Mesenchymal stem cell (in vitro differentiated cells and primary cell): Measurements from ENCODE around the gene TXNDC17.

Experiments
- DNase-seq: peaks from one replicate; pipeline ENCODE4 v3.0.0-alpha.2; 2013
- H2AFZ ChIP-seq: one replicate; pipeline ENCODE4 v1.6.1; 2013; ENCODE audit warnings: low read depth, mild to moderate bottlenecking, control low read depth, inconsistent platforms, low read length, moderate library complexity
- H2AK5ac ChIP-seq: 2 replicates; pipeline ENCODE4 v1.6.1; 2013; ENCODE audit warnings: low read length, moderate library complexity, mild to moderate bottlenecking, inconsistent platforms; ENCODE audit not compliant: severe bottlenecking
- H2BK120ac ChIP-seq: one replicate; pipeline ENCODE4 v1.6.1; 2013; ENCODE audit warnings: low read depth, mild to moderate bottlenecking, inconsistent platforms, low read length, moderate library complexity
- H2BK12ac ChIP-seq, 2 experiments: one replicate each; pipeline ENCODE4 v1.6.1; 2013; ENCODE audit warnings: inconsistent platforms in 2 of 2, low read length in 2 of 2, mild to moderate bottlenecking in 2 of 2, moderate library complexity in 2 of 2, control low read depth in 1 of 2
- H2BK15ac ChIP-seq: one replicate; pipeline ENCODE4 v1.6.1; 2013; ENCODE audit warnings: mild to moderate bottlenecking, low read depth, inconsistent platforms; ENCODE audit not compliant: poor library complexity, severe bottlenecking
- H2BK5ac ChIP-seq: 2 replicates; pipeline ENCODE4 v1.6.1; 2013; ENCODE audit warnings: low read depth, mild to moderate bottlenecking, low read length, control low read depth, inconsistent platforms; ENCODE audit not compliant: poor library complexity, severe bottlenecking
- H3K14ac ChIP-seq, 2 experiments: one replicate each; pipeline ENCODE4 v1.6.1; 2013; ENCODE audit warnings: inconsistent platforms in 2 of 2, low read length in 2 of 2, control low read depth in 1 of 2, mild to moderate bottlenecking in 1 of 2, moderate library complexity in 1 of 2
- H3K18ac ChIP-seq, 2 experiments: one replicate each; pipeline ENCODE4 v1.6.1; 2013; ENCODE audit warnings: inconsistent platforms in 2 of 2, low read length in 2 of 2, control low read depth in 1 of 2, low read depth in 1 of 2, mild to moderate bottlenecking in 1 of 2
- H3K23ac ChIP-seq, 2 experiments: one replicate each; pipeline ENCODE4 v1.6.1; 2013; ENCODE audit warnings: inconsistent platforms in 2 of 2, low read length in 2 of 2, mild to moderate bottlenecking in 2 of 2, moderate library complexity in 2 of 2, control low read depth in 1 of 2
- H3K27ac ChIP-seq: 2 replicates; pipeline ENCODE4 v1.5.1; 2013; ENCODE audit warnings: mild to moderate bottlenecking, moderate library complexity, low read length, control low read depth, inconsistent platforms; ENCODE audit not compliant: poor library complexity, severe bottlenecking
- H3K27me3 ChIP-seq, 2 experiments: 2 replicates each; pipeline versions ENCODE4 v1.6.1 to v1.7.0; 2013; ENCODE audit warnings: low read length in 2 of 2, mild to moderate bottlenecking in 2 of 2, moderate library complexity in 2 of 2, control low read depth in 1 of 2, inconsistent platforms in 1 of 2; ENCODE audit not compliant: control insufficient read depth in 1 of 2, insufficient read depth in 1 of 2
- H3K36me3 ChIP-seq, 2 experiments: 2 replicates each; pipeline versions ENCODE4 v1.6.1 to v1.7.0; 2013; ENCODE audit warnings: low read length in 2 of 2, control low read depth in 1 of 2, inconsistent platforms in 1 of 2, low read depth in 1 of 2, mild to moderate bottlenecking in 1 of 2; ENCODE audit not compliant: insufficient read depth in 2 of 2, control insufficient read depth in 1 of 2
- H3K4ac ChIP-seq, 2 experiments: one replicate each; pipeline ENCODE4 v1.6.1; 2013; ENCODE audit warnings: inconsistent platforms in 2 of 2, low read length in 2 of 2, mild to moderate bottlenecking in 2 of 2, moderate library complexity in 2 of 2, control low read depth in 1 of 2, low read depth in 1 of 2
- H3K4me1 ChIP-seq: 2 replicates; pipeline ENCODE4 v1.6.1; 2013; ENCODE audit warnings: low read depth, low read length, control low read depth; ENCODE audit not compliant: control insufficient read depth, insufficient read depth
- H3K4me2 ChIP-seq: 2 replicates; pipeline ENCODE4 v1.6.1; 2013; ENCODE audit warnings: low read length, mild to moderate bottlenecking, inconsistent platforms; ENCODE audit not compliant: poor library complexity, severe bottlenecking
- H3K4me3 ChIP-seq, 2 experiments: 2 replicates each; pipeline versions ENCODE4 v1.5.1 to v1.7.0; 2013; ENCODE audit warnings: low read length in 2 of 2, mild to moderate bottlenecking in 2 of 2, control low read depth in 1 of 2, low read depth in 1 of 2; ENCODE audit not compliant: insufficient read depth in 1 of 2
- H3K79me1 ChIP-seq: replicated peaks from 2 replicates; pipeline ENCODE4 v1.6.1; 2013; ENCODE audit warnings: mild to moderate bottlenecking, control low read depth, low read length, inconsistent platforms; ENCODE audit not compliant: poor library complexity, severe bottlenecking
- H3K9ac ChIP-seq: 2 replicates; pipeline ENCODE4 v1.7.0; 2013; ENCODE audit warnings: mild to moderate bottlenecking, low read length, moderate library complexity
- H3K9me3 ChIP-seq: 2 replicates; pipeline ENCODE4 v1.7.0; 2013; ENCODE audit warnings: mild to moderate bottlenecking, low read length; ENCODE audit not compliant: control insufficient read depth
- H4K8ac ChIP-seq: one replicate; pipeline ENCODE4 v1.6.1; 2013; ENCODE audit warnings: inconsistent platforms, mild to moderate bottlenecking, low read length, moderate library complexity
- H4K91ac ChIP-seq: one replicate; pipeline ENCODE4 v1.6.1; 2013; ENCODE audit warnings: mild to moderate bottlenecking, low read length, inconsistent platforms
- WGBS: methylation state at CpG from one replicate; pipeline ENCODE4 v1.1.7; 2013; ENCODE audit warnings: mixed read lengths; 5-methylcytosine and 5-hydroxymethylcytosine counted together

Gene TXNDC17

DNA sequence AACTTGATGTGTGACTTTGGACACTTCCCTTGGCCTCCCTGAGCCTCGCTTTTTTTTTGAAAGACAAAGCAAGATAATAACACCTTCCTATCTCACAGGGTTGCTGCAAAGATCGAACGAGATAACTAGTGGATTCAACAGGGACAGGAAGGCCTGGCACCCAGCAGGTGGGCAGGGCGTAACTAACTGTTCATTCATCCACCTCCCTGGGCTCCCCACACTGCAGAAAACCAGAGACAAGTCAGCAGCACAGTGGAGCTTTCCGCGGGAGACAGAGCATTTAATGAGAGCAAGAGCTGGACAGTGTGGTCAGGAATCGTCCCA, 43.6 kb downstream of the TXNDC17 start:
- H2AK5ac ChIP-seq, result no peak overlapping the region

DNA sequence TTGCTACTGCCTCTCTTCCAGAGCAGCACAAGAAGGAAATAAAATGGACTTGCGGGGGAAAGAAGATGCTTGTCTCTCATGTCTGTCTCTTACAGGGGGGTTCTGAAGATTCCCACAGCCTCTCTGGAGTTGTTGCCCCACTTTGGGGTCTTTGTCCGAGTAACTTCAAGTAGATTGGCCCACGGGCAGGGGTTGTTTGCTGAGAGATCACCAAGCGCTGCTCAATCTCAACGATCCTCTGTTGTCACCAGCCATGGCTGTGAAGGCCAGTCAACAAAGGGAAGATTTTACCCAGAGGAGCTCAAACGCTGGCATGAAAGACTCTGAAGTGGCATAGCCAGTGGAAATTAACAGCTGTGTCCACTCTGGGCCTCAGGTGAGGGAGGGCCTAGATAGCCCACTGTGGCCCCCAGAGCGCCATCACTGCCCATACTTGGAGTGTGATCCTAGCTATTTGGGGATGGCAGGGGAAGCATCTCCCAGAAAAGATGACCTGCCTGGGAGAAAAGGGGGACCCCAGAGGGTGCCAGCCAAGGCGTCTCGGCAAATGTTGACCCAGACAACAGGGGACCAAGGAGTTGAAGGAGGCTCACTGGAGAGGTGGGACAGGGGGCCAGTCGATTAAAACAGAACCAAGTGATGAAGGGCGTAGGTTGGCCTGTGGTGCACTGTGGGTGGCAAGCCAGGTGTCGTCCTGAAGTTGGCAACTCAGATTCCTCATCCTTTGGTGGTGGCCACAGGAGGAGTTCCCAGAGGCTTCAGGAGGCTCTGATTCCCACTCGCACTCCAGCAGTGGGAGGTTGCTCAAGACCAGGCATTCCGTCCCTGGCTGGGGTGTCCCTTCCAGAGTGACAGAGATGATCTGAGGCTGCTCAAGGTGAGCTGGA, 44.3 kb downstream of the TXNDC17 start:
- no peaks in the 10 kb centered on the region for H3K79me1 ChIP-seq
- no peak overlapping the region for H3K4ac ChIP-seq
- no peak overlapping the region for H3K9ac ChIP-seq
- H3K9me3 ChIP-seq, result no peaks in the 10 kb centered on the region
- peaks cover 7 to 65% of the 10 kb centered on the region in 2 experiments for H3K27me3 ChIP-seq
- H4K91ac ChIP-seq, result no peak overlapping the region
- H2AK5ac ChIP-seq, result no peak overlapping the region
- H3K4me1 ChIP-seq, result no peaks in the 10 kb centered on the region
- H3K18ac ChIP-seq, result no peak overlapping the region
- no peak overlapping the region for H3K4me3 ChIP-seq
- 75% methylated on average over 14 of the region's 14 CpGs for WGBS
- H2AFZ ChIP-seq, result no peak overlapping the region
- H3K14ac ChIP-seq, result no peak overlapping the region
- H2BK12ac ChIP-seq, result no peak overlapping the region
- no peak overlapping the region for H3K23ac ChIP-seq
- H2BK5ac ChIP-seq, result no peak overlapping the region
- H4K8ac ChIP-seq, result no peak overlapping the region
- no peak overlapping the region for H3K4me2 ChIP-seq
- H2BK15ac ChIP-seq, result no peak overlapping the region
- DNase-seq, result no peak
- no peak overlapping the region for H2BK120ac ChIP-seq
- no peak overlapping the region for H3K27ac ChIP-seq
- H3K36me3 ChIP-seq, result no peaks in the 10 kb centered on the region

More for the DNA sequence above, 43.6 kb downstream of the TXNDC17 start:
- Histone ChIP-seq H3K4me1 (no peaks in the 10 kb centered on the region), H3K4me2 (no peak overlapping the region), H4K91ac (no peak overlapping the region), H3K9ac (no peak overlapping the region), H3K79me1 (no peaks in the 10 kb centered on the region), H3K4ac (no peak overlapping the region), H3K27ac (no peak overlapping the region), H3K9me3 (no peaks in the 10 kb centered on the region), H3K23ac (no peak overlapping the region), H3K36me3 (no peaks in the 10 kb centered on the region), H3K18ac (no peak overlapping the region), H2BK15ac (no peak overlapping the region), H2BK120ac (no peak overlapping the region), H4K8ac (no peak overlapping the region), H2BK5ac (no peak overlapping the region), H2AFZ (no peak overlapping the region), H2BK12ac (no peak overlapping the region), H3K14ac (no peak overlapping the region), H3K27me3 (peaks cover 7 to 63% of the 10 kb centered on the region in 2 experiments), H3K4me3 (no peak overlapping the region)
- WGBS, result 25% methylated on average over 7 of the region's 7 CpGs
- no peak for DNase-seq

GRCh38 chr17:6686026-6686425, 45.2 kb downstream of the TXNDC17 start:
- WGBS, result 76% methylated on average over 4 of the region's 4 CpGs
- H3K27ac ChIP-seq, result no peak overlapping the region
- no peaks in the 10 kb centered on the region for H3K36me3 ChIP-seq
- no peak overlapping the region for H3K18ac ChIP-seq
- no peaks in the 10 kb centered on the region for H3K9me3 ChIP-seq
- H3K4me1 ChIP-seq, result no peaks in the 10 kb centered on the region
- H2AFZ ChIP-seq, result no peak overlapping the region
- H2BK12ac ChIP-seq, result no peak overlapping the region
- peaks cover 7 to 70% of the 10 kb centered on the region in 2 experiments for H3K27me3 ChIP-seq
- DNase-seq, result no peak
- no peak overlapping the region for H2AK5ac ChIP-seq
- H2BK15ac ChIP-seq, result no peak overlapping the region
- H3K23ac ChIP-seq, result no peak overlapping the region
- no peak overlapping the region for H3K4ac ChIP-seq
- H3K4me2 ChIP-seq, result no peak overlapping the region
- no peaks in the 10 kb centered on the region for H3K79me1 ChIP-seq
- no peak overlapping the region for H2BK5ac ChIP-seq
- no peak overlapping the region for H3K14ac ChIP-seq
- H3K9ac ChIP-seq, result no peak overlapping the region
- H4K8ac ChIP-seq, result no peak overlapping the region
- H2BK120ac ChIP-seq, result no peak overlapping the region
- no peak overlapping the region for H3K4me3 ChIP-seq
- H4K91ac ChIP-seq, result no peak overlapping the region

DNA sequence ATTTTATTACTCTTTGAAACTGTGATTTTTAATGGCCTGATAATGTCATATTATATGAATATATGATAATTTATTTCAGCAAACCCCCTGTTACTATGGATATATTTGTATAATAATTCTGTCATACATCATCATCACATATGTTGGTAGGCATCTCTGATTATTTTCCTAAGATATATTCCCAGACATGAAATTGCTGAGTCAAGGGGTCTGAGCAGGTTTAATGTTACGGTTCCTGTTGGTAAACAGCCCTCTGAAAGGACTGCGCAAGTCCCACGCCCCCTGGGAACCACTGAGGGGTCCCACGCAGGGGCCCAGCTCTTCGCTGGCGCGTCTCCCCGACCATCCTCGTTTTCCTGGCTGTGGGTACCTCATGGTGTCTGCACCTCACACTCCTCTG, 48.1 kb downstream of the TXNDC17 start:
- no peak for DNase-seq
- Histone ChIP-seq H2BK12ac (no peak overlapping the region), H3K4ac (no peak overlapping the region), H2AFZ (no peak overlapping the region), H2BK120ac (no peak overlapping the region), H4K8ac (no peak overlapping the region), H3K23ac (no peak overlapping the region), H2BK5ac (no peak overlapping the region), H2BK15ac (no peak overlapping the region), H3K9ac (no peak overlapping the region), H3K14ac (no peak overlapping the region), H4K91ac (no peak overlapping the region), H3K27ac (no peak overlapping the region), H3K79me1 (no peaks in the 10 kb centered on the region), H3K4me3 (no peak overlapping the region), H3K9me3 (no peaks in the 10 kb centered on the region), H3K36me3 (no peaks in the 10 kb centered on the region), H2AK5ac (no peak overlapping the region), H3K4me1 (no peaks in the 10 kb centered on the region), H3K18ac (no peak overlapping the region), H3K27me3 (peaks cover 0 to 78% of the 10 kb centered on the region in 2 experiments), H3K4me2 (no peak overlapping the region)
- WGBS, result 86% methylated on average over 4 of the region's 9 CpGs
